Endothelial cell of umbilical vein (primary cell): ENCODE data around the gene CASP10. TPM values are rescaled to one million over a fixed set of nuclear protein-coding genes. Genes with fewer than 3 reads are reported as not detected.
"Not testable (repeated sequence)": the region's sequence is repeated elsewhere in the genome, so short reads cannot be mapped to it uniquely, and the experiment has no call there.

Source experiments
- BruUV-seq: library from RNA; stranded (reverse); fragments of 400-500 nt; replicated peaks from 2 replicates; lab custom pipeline; 2021; lab: Mats Ljungman, UMichigan
- CTCF ChIA-PET: fragments of 300-600, 350-600 bp; sonication (Branson Sonifier 250); formaldehyde crosslinking; loops from one replicate; lab custom pipeline; 2021; ENCODE audit warnings: antibody characterized with exemption, inconsistent platforms; lab: Charles Lee
- POLR2A ChIA-PET: fragments of 300-600, 350-600 bp; sonication (Branson Sonifier 250); formaldehyde crosslinking; loops from one replicate; lab custom pipeline; 2021; ENCODE audit warnings: antibody characterized with exemption, inconsistent platforms; lab: Charles Lee
- DNase-seq: peaks from one replicate; pipeline ENCODE4 v3.0.0-alpha.2; 2011; ENCODE audit warnings: low read depth, low spot score
- FAIRE-seq: peaks from 2 replicates; lab custom pipeline; 2011; peaks lifted over from hg19 to GRCh38; lab: Jason Lieb, UNC
- H2AFZ ChIP-seq: 2 replicates; pipeline ENCODE4 v1.6.0; 2012; ENCODE audit warnings: low read depth, low read length, control low read depth, inconsistent platforms
- H3K27ac ChIP-seq: 2 replicates; pipeline ENCODE4 v1.5.1; 2011; ENCODE audit warnings: low read depth, mild to moderate bottlenecking, control low read depth, low read length, moderate library complexity; ENCODE audit not compliant: insufficient read depth
- H3K27me3 ChIP-seq, 2 experiments: 2 replicates each; pipeline versions ENCODE4 v1.6.0 to v1.6.1; 2011; ENCODE audit warnings: low read length in 2 of 2, mixed read lengths in 1 of 2; ENCODE audit not compliant: control insufficient read depth in 2 of 2, insufficient read depth in 2 of 2
- H3K36me3 ChIP-seq, 2 experiments: 2 replicates in 1 of 2; 3 replicates in 1 of 2; pipeline ENCODE4 v1.5.1; 2011; ENCODE audit warnings: low read length in 2 of 2, mild to moderate bottlenecking in 1 of 2, moderate library complexity in 1 of 2; ENCODE audit not compliant: control insufficient read depth in 2 of 2, insufficient read depth in 2 of 2; ENCODE audit errors: extremely low read depth in 1 of 2
- H3K4me1 ChIP-seq: 3 replicates; pipeline ENCODE4 v1.5.1; 2011; ENCODE audit warnings: mild to moderate bottlenecking, low read length; ENCODE audit not compliant: control insufficient read depth, insufficient read depth; ENCODE audit errors: extremely low read depth
- H3K4me2 ChIP-seq: 2 replicates; pipeline ENCODE4 v1.6.1; 2011; ENCODE audit warnings: low read length, control low read depth, mixed read lengths; ENCODE audit not compliant: insufficient read depth
- H3K4me3 ChIP-seq, 3 experiments: fragments of 200-600 bp in 1 of 3; sonication (generic), shearing (Covaris generic) in 1 of 3; replicated peaks in 1 of 3; 2 replicates each; pipeline ENCODE4 v1.5.1; 2011 to 2016; ENCODE audit warnings: control low read depth in 3 of 3, low read length in 3 of 3, mild to moderate bottlenecking in 2 of 3, inconsistent platforms in 1 of 3, low read depth in 1 of 3, moderate library complexity in 1 of 3; ENCODE audit not compliant: insufficient read depth in 1 of 3
- H3K79me2 ChIP-seq: 2 replicates; pipeline ENCODE4 v1.6.0; 2012; ENCODE audit warnings: low read length, inconsistent platforms; ENCODE audit not compliant: control insufficient read depth, insufficient read depth
- H3K9ac ChIP-seq: replicated peaks from 2 replicates; pipeline ENCODE3; 2011; ENCODE audit warnings: low read length, control low read depth; ENCODE audit not compliant: insufficient read depth; ENCODE audit errors: extremely low read depth
- H3K9me1 ChIP-seq: replicated peaks from 3 replicates; pipeline ENCODE4 v1.6.0; 2011; ENCODE audit warnings: mild to moderate bottlenecking, low read length; ENCODE audit not compliant: control insufficient read depth, insufficient read depth; ENCODE audit errors: extremely low read depth
- H3K9me3 ChIP-seq: replicated peaks from 2 replicates; pipeline ENCODE4 v1.5.1; 2012; ENCODE audit warnings: low read length, inconsistent platforms; ENCODE audit not compliant: control insufficient read depth, insufficient read depth
- H4K20me1 ChIP-seq: replicated peaks from 2 replicates; pipeline ENCODE3; 2011; ENCODE audit warnings: mild to moderate bottlenecking, low read length; ENCODE audit not compliant: control insufficient read depth, insufficient read depth; ENCODE audit errors: extremely low read depth
- GATA2 ChIP-seq: IDR thresholded peaks from 2 replicates; pipeline ENCODE4 v1.7.0; 2011; ENCODE audit warnings: low read depth, mild to moderate bottlenecking, moderate library complexity, mixed read lengths, low read length; ENCODE audit not compliant: insufficient read length, insufficient read depth
- MYC ChIP-seq: IDR thresholded peaks from one replicate; pipeline ENCODE4 v1.6.1; 2011; ENCODE audit warnings: mild to moderate bottlenecking, low read depth, low read length
- POLR2A ChIP-seq: IDR thresholded peaks from 2 replicates; pipeline ENCODE4 v1.6.1; 2012; ENCODE audit warnings: low read depth, mild to moderate bottlenecking, control low read depth, low read length
- POLR2AphosphoS5 ChIP-seq: IDR thresholded peaks from 2 replicates; pipeline ENCODE4 v1.6.1; 2012; ENCODE audit warnings: low read depth, mild to moderate bottlenecking, control low read depth, low read length, moderate library complexity; ENCODE audit not compliant: insufficient read depth
- dilution Hi-C: fragments of 300-500 bp; cut with MboI; formaldehyde crosslinking; loops from one replicate; pipeline ENCODE4 v1.15.0; 2019; ENCODE audit warnings: low sequenced_read_pairs; ENCODE audit not compliant: extremely low pct_ligation_motif_present
- intact Hi-C: fragments of 100-400 bp; cut with micrococcal nuclease; formaldehyde crosslinking; loops from one replicate; pipeline ENCODE4 v1.10.0; 2022
- polyA plus RNA-seq, 4 experiments: library from polyadenylated mRNA; depleted of rRNA in 3 of 4; stranded (reverse) in 3 of 4; unstranded in 1 of 4; fragments of >200 nt; gene quantifications; 2 replicates each; pipeline versions ENCODE4 v1.2.1 to v1.2.3, GENCODE V29; 2011 to 2012; ENCODE audit warnings: missing spikeins in 1 of 4
- total RNA-seq: library from RNA; stranded (reverse); gene quantifications from 2 replicates; pipeline ENCODE4 v1.2.3, GENCODE V29; 2021

Gene CASP10
- total and polyA plus RNA-seq, 2 donors (not counting 3 experiments of a cell fraction or from before 2014, with no cell fraction given): 16.4 to 37.6 TPM

DNA sequence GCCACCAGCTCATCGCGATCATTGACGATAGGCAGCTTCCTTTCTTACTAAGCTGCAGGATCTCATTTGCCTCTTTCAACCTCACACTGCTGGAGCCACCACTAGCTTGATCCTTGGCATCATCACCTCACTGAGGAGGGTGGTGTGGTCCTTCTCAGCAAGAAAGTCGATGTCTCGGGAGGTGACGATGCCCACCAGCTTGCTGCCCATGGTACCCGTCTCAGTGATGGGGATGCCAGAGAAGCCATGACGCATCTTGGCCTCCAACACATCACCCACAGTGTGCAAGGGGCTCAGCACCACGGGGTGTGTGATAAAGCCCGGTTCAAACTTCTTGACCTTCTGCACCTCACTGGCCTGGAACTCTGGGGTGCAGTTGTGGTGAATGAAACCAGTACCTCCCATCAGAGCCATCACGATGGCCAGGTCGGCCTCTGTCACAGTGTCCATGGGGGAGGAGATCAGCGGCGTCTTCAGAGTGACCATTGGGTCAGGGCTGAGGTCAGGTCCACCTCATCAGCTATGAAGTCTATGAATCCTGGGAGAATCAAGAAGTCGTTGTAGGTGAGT is 44.5 kb upstream of the CASP10 start:
- no peak overlapping the region for H2AFZ ChIP-seq
- no TSS peak for BruUV-seq
- TF ChIP-seq POLR2AphosphoS5 (no peak), POLR2A (no peak), MYC (no peak), GATA2 (no peak)
- CTCF ChIA-PET: interaction anchor here (2.3 kb wide), 1 partner anchor 21 kb away, joined by 9 read pairs; no protein-coding TSS in a partner anchor
- H3K36me3 ChIP-seq: peaks cover 35 to 36% of the 10 kb centered on the region in 2 experiments
- FAIRE-seq (no peak), DNase-seq (no peak)
- no peak overlapping the region for H3K4me3 ChIP-seq
- no peaks in the 10 kb centered on the region for H3K9me3 ChIP-seq
- H3K4me1 ChIP-seq: peaks cover 26% of the 10 kb centered on the region
- dilution Hi-C loops: no loop called here
- H3K4me2 ChIP-seq: no peak overlapping the region
- no peaks in the 10 kb centered on the region for H3K9me1 ChIP-seq
- H3K27me3 ChIP-seq: no peaks in the 10 kb centered on the region
- no peak overlapping the region for H3K27ac ChIP-seq
- peaks cover 66% of the 10 kb centered on the region for H3K79me2 ChIP-seq
- intact Hi-C loops: no loop called here
- no peaks in the 10 kb centered on the region for H4K20me1 ChIP-seq
- no peak overlapping the region for H3K9ac ChIP-seq
- POLR2A ChIA-PET: no interaction called here

DNA sequence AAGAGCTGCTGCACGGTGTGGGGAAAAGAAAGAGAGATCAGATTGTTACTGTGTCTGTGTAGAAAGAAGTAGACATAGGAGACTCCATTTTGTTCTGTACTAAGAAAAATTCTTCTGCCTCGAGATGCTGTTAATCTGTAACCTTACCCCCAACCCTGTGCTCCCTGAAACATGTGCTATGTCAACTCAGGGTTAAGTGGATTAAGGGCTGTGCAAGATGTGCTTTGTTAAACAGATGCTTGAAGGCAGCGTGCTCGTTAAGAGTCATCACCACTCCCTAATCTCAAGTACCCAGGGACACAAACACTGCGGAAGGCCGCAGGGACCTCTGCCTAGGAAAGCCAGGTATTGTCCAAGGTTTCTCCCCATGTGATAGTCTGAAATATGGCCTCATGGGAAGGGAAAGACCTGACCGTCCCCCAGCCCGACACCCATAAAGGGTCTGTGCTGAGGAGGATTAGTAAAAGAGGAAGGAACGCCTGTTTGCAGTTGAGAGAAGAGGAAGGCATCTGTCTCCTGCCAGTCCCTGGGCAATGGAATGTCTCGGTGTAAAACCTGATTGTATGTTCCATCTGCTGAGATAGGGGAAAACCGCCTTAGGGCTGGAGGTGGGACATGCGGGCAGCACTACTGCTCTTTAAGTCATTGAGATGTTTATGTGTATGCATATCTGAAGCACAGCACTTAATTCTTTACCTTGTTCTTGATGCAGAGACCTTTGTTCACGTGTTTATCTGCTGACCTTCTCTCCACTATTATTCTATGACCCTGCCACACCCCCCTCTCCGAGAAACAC is 43.8 kb upstream of the CASP10 start:
- H3K9ac ChIP-seq, BruUV-seq, H3K9me3 ChIP-seq, FAIRE-seq, H2AFZ ChIP-seq, dilution Hi-C loops, H3K27me3 ChIP-seq, CTCF ChIA-PET, H3K4me2 ChIP-seq, H3K27ac ChIP-seq, POLR2A ChIA-PET, H3K4me3 ChIP-seq, DNase-seq, H3K9me1 ChIP-seq, intact Hi-C loops, H4K20me1 ChIP-seq: not testable (repeated sequence)
- H3K79me2 ChIP-seq: peaks cover 64% of the 10 kb centered on the region
- H3K36me3 ChIP-seq: peaks cover 35 to 36% of the 10 kb centered on the region in 2 experiments
- H3K4me1 ChIP-seq: peaks cover 25% of the 10 kb centered on the region
